ENCODE data around the gene DAB2.

The DAB2 gene

DNA sequence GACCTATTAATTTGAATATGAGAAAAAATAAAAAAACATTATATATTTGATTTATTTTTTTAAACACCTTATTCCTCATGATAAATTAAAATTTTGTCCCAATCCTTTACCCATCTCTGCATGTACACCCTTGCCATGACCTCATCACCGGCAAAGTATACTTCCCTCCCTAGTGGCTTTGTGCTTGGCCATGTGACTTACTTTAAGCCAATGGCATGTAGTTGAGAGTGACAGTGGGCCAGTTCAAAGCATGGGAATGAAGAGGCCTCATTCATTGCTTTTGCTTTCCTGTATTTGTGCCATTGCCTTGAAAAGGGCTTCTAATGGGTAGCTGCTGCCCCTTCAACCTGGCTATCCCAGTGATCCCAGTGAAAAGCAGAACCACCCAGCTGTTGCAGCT is 91.7 kb downstream of the DAB2 start:
- no peak for DNase-seq

DNA sequence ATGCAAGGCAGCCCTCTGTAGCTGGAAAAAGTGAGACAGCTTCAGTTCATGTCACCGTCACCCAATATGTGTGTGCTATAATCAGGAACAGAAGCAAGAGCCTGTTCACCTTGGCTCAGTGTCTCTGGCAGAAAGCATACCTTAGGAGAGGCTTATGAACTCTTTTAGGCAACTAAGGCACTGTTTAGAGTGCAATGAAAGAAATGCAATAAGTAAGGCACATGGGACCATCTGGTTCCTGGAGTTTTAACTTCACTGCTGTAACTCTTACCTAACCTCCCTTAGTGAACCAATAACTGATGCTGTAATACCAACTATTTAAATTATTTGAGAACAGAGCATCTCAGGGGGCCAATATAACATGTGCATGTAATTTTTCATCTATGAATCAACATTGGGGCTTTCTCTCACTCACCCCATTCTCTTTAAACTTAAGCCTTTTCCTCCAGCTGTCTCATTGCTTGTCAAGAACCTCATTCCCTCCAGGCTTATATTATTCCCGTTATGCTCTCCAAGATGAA is 92.9 kb downstream of the DAB2 start:
- DNase-seq, result no peak

DNA sequence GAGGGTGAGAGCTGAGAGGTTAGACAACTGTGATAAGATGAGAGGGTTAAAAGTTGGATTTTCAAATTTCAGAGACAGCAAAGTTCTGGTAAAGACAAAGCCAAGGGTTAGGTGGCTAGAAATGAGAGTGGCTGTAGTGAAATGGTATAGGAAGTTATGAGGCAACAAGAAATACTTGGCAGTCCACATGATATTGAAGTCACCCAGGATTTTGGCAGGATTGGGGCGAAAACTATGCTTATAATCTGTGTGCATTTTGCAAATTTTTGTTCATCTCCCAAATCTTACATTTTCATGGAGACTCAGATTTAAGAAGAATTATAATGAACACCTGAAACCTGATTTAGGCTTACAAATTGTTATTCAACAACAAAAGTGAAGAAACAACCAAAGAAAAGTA is 96.0 kb downstream of the DAB2 start:
- no peak for DNase-seq

DNA sequence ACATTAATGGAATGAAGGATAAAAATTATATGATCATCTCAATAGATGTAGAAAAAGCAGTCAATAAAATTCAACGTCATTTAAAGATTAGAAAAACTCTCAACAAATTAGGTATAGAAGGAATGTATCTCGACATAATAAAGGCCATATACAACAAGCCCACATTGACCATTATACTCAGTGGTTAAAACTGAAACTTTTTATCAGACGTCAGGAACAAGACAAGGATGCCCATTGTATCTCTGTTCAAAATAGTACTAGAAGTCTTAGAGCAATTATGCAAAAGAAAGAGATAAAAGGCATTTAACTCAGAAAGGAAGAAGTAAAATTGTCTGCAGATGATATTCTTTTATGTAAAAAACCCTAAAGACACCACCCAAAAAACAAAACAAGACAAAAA is 101.2 kb downstream of the DAB2 start:
- no peak for DNase-seq

Measured in stimulated activated CD4-positive, alpha-beta T cell treated with anti-CD3 and anti-CD28 coated beads, Interleukin-2, amount 100 ng/mL, for 48 hours (primary cell).